PFSK-1 (cell line): ENCODE measurements around the gene DMWD.

Experiments
- FOXP2 ChIP-seq: optimal IDR thresholded peaks from 2 replicates; pipeline ENCODE3; 2011; ENCODE audit warnings: borderline replicate concordance, control low read depth, inconsistent platforms; ENCODE audit not compliant: insufficient read depth; ENCODE audit errors: extremely low read length, extremely low read depth
- POLR2AphosphoS5 ChIP-seq: IDR thresholded peaks from 2 replicates; pipeline ENCODE4 v1.6.1; 2012; ENCODE audit warnings: low read depth, mild to moderate bottlenecking, control low read depth, low read length, moderate library complexity
- REST ChIP-seq, 2 experiments: IDR thresholded peaks; 2 replicates each; pipeline versions ENCODE4 v1.6.1 to v1.8.0; 2011 to 2012; ENCODE audit warnings: low read depth in 2 of 2, low read length in 2 of 2, control low read depth in 1 of 2, inconsistent platforms in 1 of 2, mild to moderate bottlenecking in 1 of 2, moderate library complexity in 1 of 2; ENCODE audit not compliant: insufficient read depth in 1 of 2
- SIN3A ChIP-seq: IDR thresholded peaks from 2 replicates; pipeline ENCODE4 v1.6.1; 2012; ENCODE audit warnings: mild to moderate bottlenecking, low read length, moderate library complexity, borderline replicate concordance; ENCODE audit not compliant: insufficient read depth
- TAF1 ChIP-seq: IDR thresholded peaks from 2 replicates; pipeline ENCODE4 v1.6.1; 2012; ENCODE audit warnings: low read length, control low read depth, borderline replicate concordance; ENCODE audit not compliant: insufficient read depth

DMWD gene

DNA sequence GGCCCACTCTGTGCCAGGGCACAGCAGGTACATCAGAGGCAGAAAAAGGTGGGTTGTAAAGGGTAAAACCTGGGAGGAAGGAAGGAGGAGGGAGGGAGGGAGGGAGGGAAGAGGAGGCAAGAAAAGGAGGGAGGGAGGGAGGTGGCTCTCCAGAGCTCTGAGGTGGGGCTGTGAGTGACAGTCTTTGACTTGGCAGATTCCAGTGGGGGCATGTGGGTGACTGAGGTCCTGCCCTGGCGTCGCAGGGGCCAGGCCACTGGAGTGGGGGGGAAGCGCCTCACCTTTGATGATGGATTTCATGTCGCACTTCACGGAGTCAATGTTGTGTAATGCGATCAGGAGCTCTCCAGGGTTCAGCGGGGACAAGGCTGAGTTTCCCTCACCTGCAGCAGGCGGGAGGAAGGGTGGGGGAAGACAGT lies 28.5 kb upstream of the DMWD start:
- TF ChIP-seq SIN3A (no peak), FOXP2 (no peak), TAF1 (no peak), POLR2AphosphoS5 (no peak), REST (IDR thresholded peaks at IDR 0.05; ENCODE audit: insufficient read depth in 1 of 2, low read depth in 2 of 2, low read length in 2 of 2) (no peak)

DNA sequence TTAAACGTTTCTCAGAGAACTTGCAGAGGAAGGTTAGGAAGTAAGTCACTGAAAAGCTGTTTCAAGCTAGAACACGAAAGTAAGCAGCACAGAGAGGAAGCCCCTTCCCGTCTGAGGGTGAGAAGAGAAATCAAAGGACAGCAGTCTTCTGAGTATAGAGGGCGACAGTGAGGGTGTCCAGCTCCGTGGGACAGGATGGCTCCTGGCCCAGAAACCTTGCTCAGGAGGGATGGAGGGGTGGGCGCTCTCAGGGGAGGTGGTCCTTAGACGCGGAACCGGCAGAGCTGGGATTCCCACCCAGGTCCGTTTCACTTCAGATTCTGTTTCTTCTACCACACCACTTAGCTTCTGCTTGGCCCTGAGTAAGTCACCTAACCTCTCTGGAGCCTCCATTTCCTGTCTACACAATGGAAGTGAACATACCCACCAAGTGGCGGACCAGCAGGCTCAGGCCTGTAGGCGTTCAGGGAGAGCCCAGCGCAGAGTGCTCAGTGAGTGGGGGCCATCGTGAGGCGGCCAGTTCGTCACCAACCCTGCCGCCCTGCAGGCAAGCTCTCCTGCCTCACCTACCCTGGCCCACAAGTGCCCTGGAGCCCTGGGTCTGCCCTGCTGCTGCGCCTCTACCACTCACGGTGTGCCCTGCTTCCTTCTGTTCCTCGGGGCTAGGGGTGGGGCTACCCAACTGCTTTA lies 27.9 kb upstream of the DMWD start:
- no peak for TF ChIP-seq POLR2AphosphoS5
- no peak for TF ChIP-seq SIN3A
- no peak for TF ChIP-seq REST (IDR thresholded peaks at IDR 0.05; ENCODE audit: insufficient read depth in 1 of 2, low read depth in 2 of 2, low read length in 2 of 2)
- no peak for TF ChIP-seq FOXP2
- TF ChIP-seq TAF1: no peak

DNA sequence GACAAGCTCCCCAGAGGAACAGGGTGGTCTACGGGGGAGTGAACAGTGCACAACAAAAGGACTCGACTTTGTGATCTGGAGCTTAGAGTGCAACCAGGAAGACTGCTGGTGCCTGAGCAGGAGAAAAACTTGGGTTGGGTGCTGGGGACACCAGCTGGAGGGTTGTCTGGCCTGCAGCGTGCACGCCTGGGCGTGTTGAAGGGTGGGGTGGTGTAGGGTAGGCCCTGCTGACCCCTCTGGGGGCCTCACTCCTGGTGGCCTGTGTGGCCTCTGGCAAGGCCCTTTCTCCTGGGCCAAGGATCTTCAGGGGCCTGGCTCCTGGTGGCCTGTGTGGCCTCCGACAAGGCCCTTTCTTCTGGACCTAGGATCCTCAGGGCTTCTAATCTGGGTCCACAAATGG lies 27.1 kb upstream of the DMWD start:
- TF ChIP-seq FOXP2 (no peak), REST (IDR thresholded peaks at IDR 0.05; ENCODE audit: insufficient read depth in 1 of 2, low read depth in 2 of 2, low read length in 2 of 2) (no peak), POLR2AphosphoS5 (no peak), TAF1 (no peak), SIN3A (no peak)

- no peak; the same call in 1 of the 2 replicates for TF ChIP-seq POLR2AphosphoS5
- TF ChIP-seq FOXP2: no peak
- no peak for TF ChIP-seq SIN3A
- TF ChIP-seq REST (IDR thresholded peaks at IDR 0.05; ENCODE audit: insufficient read depth in 1 of 2, low read depth in 2 of 2, low read length in 2 of 2): no peak
- no peak for TF ChIP-seq TAF1
Observed at GRCh38 chr19:45817725-45818301, 25.2 kb upstream of the DMWD start.
